DMS153 treated with DMSO at 0.1 percent for 48 hours (cell line): ENCODE measurements around the gene JARID2.

ENCODE experiments used
- DNase-seq: peaks from one replicate; lab custom pipeline; 2025; ENCODE audit not compliant: unreplicated experiment; lab: John Stamatoyannopoulos, UW

The JARID2 gene

GRCh38 chr6:15246666-15247499 lies 1.0 kb downstream of the JARID2 start:
- DNase-seq: no peak

GRCh38 chr6:15247500-15248450 lies 1.9 kb downstream of the JARID2 start:
- no peak for DNase-seq

- DNase-seq: peak; percentile 87
Measured at GRCh38 chr6:15248451-15249370, 2.8 kb downstream of the JARID2 start.

- no peak for DNase-seq
Measured at GRCh38 chr6:15249371-15250019, 3.6 kb downstream of the JARID2 start.

GRCh38 chr6:15250187-15251168 lies 4.6 kb downstream of the JARID2 start:
- DNase-seq: no peak

GRCh38 chr6:15252195-15252594 lies 6.3 kb downstream of the JARID2 start:
- DNase-seq: no peak

GRCh38 chr6:15253203-15254022 lies 7.5 kb downstream of the JARID2 start:
- DNase-seq: no peak

- DNase-seq: no peak
Measured at GRCh38 chr6:15254070-15254975, 8.5 kb downstream of the JARID2 start.

- DNase-seq: no peak
Measured at GRCh38 chr6:15255481-15255880, 9.6 kb downstream of the JARID2 start.

- DNase-seq: no peak
Measured at GRCh38 chr6:15255909-15256395, 10.1 kb downstream of the JARID2 start.

- DNase-seq: no peak
Measured at GRCh38 chr6:15256538-15257271, 10.8 kb downstream of the JARID2 start.

- no peak for DNase-seq
Measured at GRCh38 chr6:15257357-15258132, 11.7 kb downstream of the JARID2 start.

GRCh38 chr6:15259766-15260098 lies 13.9 kb downstream of the JARID2 start:
- no peak for DNase-seq

- no peak for DNase-seq
Measured at GRCh38 chr6:15260099-15260821, 14.4 kb downstream of the JARID2 start.

- no peak for DNase-seq
Measured at GRCh38 chr6:15263780-15264374, 18.0 kb downstream of the JARID2 start.
